Heart left ventricle (tissue), 16 donors: ENCODE results near the gene CD302. TPM values are rescaled to one million over a fixed set of nuclear protein-coding genes. Genes with fewer than 3 reads are reported as not detected.

Experiments
- ATAC-seq, 4 donors: fragments of 200-7000 bp; cut with Tn5 transposase; one replicate each; pipeline ENCODE4 v1.9.1; 2020 to 2022; ENCODE audit warnings: moderate library complexity in 4 of 4, mild to moderate bottlenecking in 3 of 4, moderate number of reproducible peaks in 1 of 4
- DNase-seq, 5 donors: peaks; one replicate each; pipeline ENCODE4 v3.0.0-alpha.2; 2020
- H3K27ac ChIP-seq, 12 donors: fragments of 200-600 bp; sonication (generic) in 4 of 12; one replicate each; pipeline versions ENCODE4 v1.5.0 to v1.8.0; 2016 to 2022; ENCODE audit warnings: mild to moderate bottlenecking in 2 of 12
- H3K27me3 ChIP-seq, 9 donors: fragments of 200-600 bp; sonication (generic) in 2 of 9; one replicate each; pipeline versions ENCODE4 v1.5.1 to v1.8.0; 2016 to 2022; ENCODE audit warnings: mild to moderate bottlenecking in 3 of 9
- H3K36me3 ChIP-seq, 9 donors: fragments of 200-600 bp; sonication (generic) in 2 of 9; one replicate each; pipeline versions ENCODE4 v1.5.0 to v1.8.0; 2018 to 2022; ENCODE audit warnings: mild to moderate bottlenecking in 2 of 9
- H3K4me1 ChIP-seq, 12 donors: fragments of 200-600 bp; sonication (generic) in 4 of 12; one replicate each; pipeline versions ENCODE4 v1.5.0 to v1.8.0; 2016 to 2022; ENCODE audit warnings: mild to moderate bottlenecking in 3 of 12
- H3K4me3 ChIP-seq, 12 donors: fragments of 200-600 bp; sonication (generic) in 4 of 12; one replicate each; pipeline versions ENCODE4 v1.5.0 to v1.8.0; 2017 to 2022; ENCODE audit warnings: mild to moderate bottlenecking in 9 of 12, moderate library complexity in 4 of 12
- H3K9me3 ChIP-seq, 12 donors: fragments of 200-600 bp; sonication (generic) in 4 of 12; one replicate each; pipeline versions ENCODE4 v1.5.0 to v1.8.0; 2016 to 2022; ENCODE audit warnings: mild to moderate bottlenecking in 1 of 12
- POLR2A ChIP-seq, 2 donors: fragments of 450-650 bp; IDR thresholded peaks; one replicate each; pipeline ENCODE4 v1.6.1; 2017; ENCODE audit warnings: antibody characterized with exemption in 2 of 2, mild to moderate bottlenecking in 2 of 2, moderate library complexity in 2 of 2
- WGBS, 4 donors: extraction: QIAGEN DNeasy Blood & Tissue Kit in 2 of 4; methylation state at CpG; one replicate each; pipeline versions ENCODE4 v1.1.5 to v1.1.7; 2013 to 2018; 5-methylcytosine and 5-hydroxymethylcytosine counted together
- intact Hi-C, 10 donors: fragments of 100-400 bp; cut with DNase I; formaldehyde crosslinking; loops; one replicate each; pipeline versions ENCODE4 v1.11.1 to v1.14.2; 2022
- long read RNA-seq, 3 donors: library from polyadenylated mRNA; unstranded; transcript quantifications; one replicate each; pipeline ENCODE4 v2.0.0, GENCODE V29; 2020 to 2021
- polyA plus RNA-seq, 2 donors: library from polyadenylated mRNA; stranded (reverse); fragments of 200-250 nt; gene quantifications; one replicate each; pipeline ENCODE4 v1.2.3, GENCODE V29; 2013
- total RNA-seq, 9 donors: library from RNA; depleted of rRNA in 2 of 9; stranded (reverse); fragments of >200 nt in 2 of 9; fragmentation: NEBNext Ultra II Directional in 3 of 9; extraction: Animal tissue kit (Norgen Biotek cat#: 25700) in 3 of 9; gene quantifications; one replicate each; pipeline versions ENCODE4 v1.1.0 to v1.2.4, GENCODE V29; 2016 to 2023
- TF ChIP-seq, protein P1 (sequence below), 12 donors: fragments of 200-600 bp; sonication (generic) in 4 of 12; IDR thresholded peaks; one replicate each; pipeline versions ENCODE4 v1.5.0 to v1.8.0; 2018 to 2022; ENCODE audit warnings: antibody characterized with exemption in 12 of 12, mild to moderate bottlenecking in 5 of 12
- donor health status: ischemic (EF 13 %, LVEDD 7.1; RV severe dilation, severe dysfunction).
- donor health status: healthy with polysubstance abuse.
- donor health status: DM: no; HTN: yes; CAD: no.
- donor health status: DM: no; HTN: no; CAD: no.
- donor health status: ischemic (EF 25% LVEDD 6.9; RV normal size, moderate dysfunction).
- donor health status: ischemic (EF 25% LVEDD 5.7; RV mildly dilated, moderate dysfunction).
- donor health status: healthy.
- donor health status: DM: yes; HTN: yes; CAD: no.
- donor health status: ischemic (EF 35%, LVEDD 5.7; RV mildly dilated, moderate dysfunction).
- donor health status: nonischemic (EF 11% LVEDD 7.7; RV severe dilation, severe dysfunction).
- donor health status: DM: yes; HTN: yes; CAD: no.
- donor health status: PGD.
- donor health status: ischemic (EF 29% LVEDD 5.4; RV normal size, mild dysfunction).
- donor health status: nonischemic (EF 23%, LVEDD 6.1; RV moderate dilation, normal function).

Gene CD302, protein sequence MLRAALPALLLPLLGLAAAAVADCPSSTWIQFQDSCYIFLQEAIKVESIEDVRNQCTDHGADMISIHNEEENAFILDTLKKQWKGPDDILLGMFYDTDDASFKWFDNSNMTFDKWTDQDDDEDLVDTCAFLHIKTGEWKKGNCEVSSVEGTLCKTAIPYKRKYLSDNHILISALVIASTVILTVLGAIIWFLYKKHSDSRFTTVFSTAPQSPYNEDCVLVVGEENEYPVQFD
- total RNA-seq = 10 to 100 TPM in 7 of 9 donors, 1 to 10 TPM in 2; 9.0 to 24.9 (median 13.7) TPM
- polyA plus RNA-seq = 1 to 10 TPM; 5.2 to 8.3 TPM
- long read RNA-seq, donor 1, partial matches to known transcripts = 1 of 7 reads
- long read RNA-seq, donor 1, other reads (novel, unspliced or antisense) = 2 of 7 reads
- long read RNA-seq, donor 2, transcript CD302-201 (6 exons, 3,741 nt) = major isoform, 8 of 10 reads
- long read RNA-seq, donor 2, partial matches to known transcripts = 0 of 10 reads
- long read RNA-seq, donor 2, other reads (novel, unspliced or antisense) = 1 of 10 reads
- long read RNA-seq, donor 3, transcript CD302-201 (6 exons, 3,741 nt) = major isoform, 5 of 6 reads
- long read RNA-seq, donor 3, partial matches to known transcripts = 0 of 6 reads
- long read RNA-seq, donor 3, other reads (novel, unspliced or antisense) = 1 of 6 reads

DNA sequence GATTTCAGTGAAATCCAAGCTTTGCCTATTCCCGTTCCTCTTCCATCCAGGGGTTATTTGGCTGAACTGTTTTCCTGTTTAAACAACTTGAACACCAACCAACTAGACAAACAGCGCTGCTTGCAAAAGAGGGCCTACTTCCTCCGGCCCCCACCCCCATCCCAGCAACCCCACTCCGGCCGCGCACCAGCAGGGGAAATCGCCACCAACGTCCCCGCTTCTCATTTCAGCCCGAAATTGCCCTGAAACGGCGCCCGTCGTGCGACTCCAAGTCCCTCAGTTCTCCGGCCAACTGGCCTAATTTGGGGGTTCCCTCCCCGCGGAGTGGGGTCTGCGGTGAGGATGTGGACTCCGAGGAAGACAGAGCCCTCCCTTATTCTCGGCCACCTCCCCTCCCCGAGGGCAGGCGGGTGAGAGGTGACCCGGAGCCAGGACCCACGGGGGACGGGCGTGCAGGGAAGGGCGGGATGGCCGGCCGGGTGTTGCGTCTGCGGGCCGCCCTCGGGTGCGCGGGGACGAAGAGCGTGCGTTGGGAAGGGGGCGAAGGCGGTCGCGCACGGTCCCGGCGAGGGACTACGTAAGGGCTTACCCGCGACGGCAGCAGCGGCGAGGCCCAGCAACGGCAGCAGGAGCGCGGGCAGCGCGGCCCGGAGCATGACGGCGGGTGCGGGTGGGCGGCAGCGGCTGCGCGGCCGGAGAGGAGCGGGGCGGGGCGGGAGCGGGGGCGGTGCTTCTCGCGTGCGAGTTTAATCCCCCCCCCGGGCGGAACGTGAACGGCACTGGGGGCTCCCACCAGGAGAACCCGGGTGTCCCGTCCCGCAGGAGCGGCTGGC is at the start of gene CD302:
Gene CD302, minus strand, starts transcription at position 666 of the 833 bp plus-strand sequence. Its CDS starts 10 bp downstream, at position 656.
- peak in 1 of 2 donors; percentile 57 for TF ChIP-seq POLR2A (IDR thresholded peaks at IDR 0.05)
- TF ChIP-seq, protein P1, sequence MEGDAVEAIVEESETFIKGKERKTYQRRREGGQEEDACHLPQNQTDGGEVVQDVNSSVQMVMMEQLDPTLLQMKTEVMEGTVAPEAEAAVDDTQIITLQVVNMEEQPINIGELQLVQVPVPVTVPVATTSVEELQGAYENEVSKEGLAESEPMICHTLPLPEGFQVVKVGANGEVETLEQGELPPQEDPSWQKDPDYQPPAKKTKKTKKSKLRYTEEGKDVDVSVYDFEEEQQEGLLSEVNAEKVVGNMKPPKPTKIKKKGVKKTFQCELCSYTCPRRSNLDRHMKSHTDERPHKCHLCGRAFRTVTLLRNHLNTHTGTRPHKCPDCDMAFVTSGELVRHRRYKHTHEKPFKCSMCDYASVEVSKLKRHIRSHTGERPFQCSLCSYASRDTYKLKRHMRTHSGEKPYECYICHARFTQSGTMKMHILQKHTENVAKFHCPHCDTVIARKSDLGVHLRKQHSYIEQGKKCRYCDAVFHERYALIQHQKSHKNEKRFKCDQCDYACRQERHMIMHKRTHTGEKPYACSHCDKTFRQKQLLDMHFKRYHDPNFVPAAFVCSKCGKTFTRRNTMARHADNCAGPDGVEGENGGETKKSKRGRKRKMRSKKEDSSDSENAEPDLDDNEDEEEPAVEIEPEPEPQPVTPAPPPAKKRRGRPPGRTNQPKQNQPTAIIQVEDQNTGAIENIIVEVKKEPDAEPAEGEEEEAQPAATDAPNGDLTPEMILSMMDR (IDR thresholded peaks at IDR 0.05) = no peak
- Histone ChIP-seq H3K9me3 (no peaks in the 10 kb centered on the region), H3K27ac (peak within 1 kb of the TSS; percentile 58 to 94 (median 77)), H3K4me1 (peaks cover 0 to 61% (median 13%) of the 10 kb centered on the region in 12 donors), H3K36me3 (no peaks in the 10 kb centered on the region), H3K4me3 (peak within 1 kb of the TSS; percentile 62 to 96 (median 80)), H3K27me3 (no peaks in the 10 kb centered on the region)
- DNase-seq (peak; percentile 82 to 90 (median 86)), ATAC-seq (peak; percentile 49 to 92 (median 86))
- intact Hi-C loops = loop anchor here in 3 of 10 donors (5.0 to 10.0 kb wide), 3 partner anchors 40 to 183 kb away; partner anchors contain the start of genes BAZ2B (in 2 of the 3) and MARCHF7 (in 1 of the 3)
- WGBS, 4 donors = 2 to 8% (median 3%) methylated on average over 30 to 82 of the region's 82 CpGs

DNA sequence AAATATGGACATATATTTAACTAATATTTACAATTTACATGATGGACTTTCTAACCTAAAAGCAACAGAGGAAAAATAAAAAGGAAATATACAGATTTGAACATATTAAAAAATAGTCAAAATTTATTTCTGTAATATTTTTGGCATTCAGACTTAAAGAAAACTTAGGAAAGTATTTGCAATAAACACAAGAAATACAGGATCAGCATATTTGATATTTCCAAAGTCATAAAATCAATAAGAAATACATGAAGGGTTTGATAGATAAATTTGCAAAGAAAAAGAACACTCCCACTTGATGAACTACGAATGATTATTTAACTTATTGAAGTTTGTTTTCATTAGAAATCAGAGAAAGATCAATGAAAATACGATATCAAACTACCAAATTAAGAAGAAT is 48.6 kb upstream of the CD302 start:
- no peak overlapping the region for H3K4me3 ChIP-seq
- WGBS, 4 donors = 45 to 66% (median 46%) methylated on average over 2 of the region's 2 CpGs
- no peak for DNase-seq
- intact Hi-C loops = no loop called here
- H3K27me3 ChIP-seq = no peaks in the 10 kb centered on the region
- peaks cover 0 to 3% (median 0%) of the 10 kb centered on the region in 9 donors for H3K36me3 ChIP-seq
- no peak for ATAC-seq
- H3K9me3 ChIP-seq = no peaks in the 10 kb centered on the region
- H3K27ac ChIP-seq = no peak overlapping the region
- peaks cover 0 to 4% (median 0%) of the 10 kb centered on the region in 12 donors for H3K4me1 ChIP-seq
- TF ChIP-seq, protein P1 (IDR thresholded peaks at IDR 0.05) = no peak

DNA sequence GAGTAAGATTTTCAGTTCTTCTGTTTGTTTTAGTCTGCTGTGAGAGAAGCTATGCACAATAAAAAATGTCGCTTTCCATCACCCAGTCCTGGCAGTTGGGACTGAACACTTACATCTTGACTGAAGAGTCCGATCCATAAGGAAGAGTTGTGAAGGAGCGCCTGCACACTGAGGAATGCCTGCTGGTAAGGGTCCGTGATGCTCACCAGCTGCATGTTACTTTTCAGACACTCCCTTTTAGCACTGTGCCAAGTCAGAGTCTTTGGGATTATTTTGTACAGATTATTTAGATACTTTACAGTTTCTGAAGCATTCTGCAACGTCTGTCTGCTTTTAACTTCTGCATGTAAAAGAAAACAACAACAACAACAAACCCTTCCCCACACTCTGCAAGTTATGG is 42.6 kb upstream of the CD302 start:
- DNase-seq = no peak
- Histone ChIP-seq H3K4me1 (no peaks in the 10 kb centered on the region), H3K27ac (no peak overlapping the region), H3K9me3 (peaks cover 0 to 9% (median 0%) of the 10 kb centered on the region in 12 donors), H3K36me3 (peaks cover 0 to 9% (median 0%) of the 10 kb centered on the region in 9 donors), H3K4me3 (no peak overlapping the region), H3K27me3 (no peaks in the 10 kb centered on the region)
- WGBS, 4 donors = 74 to 88% (median 79%) methylated on average over 5 of the region's 5 CpGs
- no peak for ATAC-seq
- intact Hi-C loops = no loop called here
- TF ChIP-seq POLR2A (IDR thresholded peaks at IDR 0.05) = no peak
- TF ChIP-seq, protein P1 (IDR thresholded peaks at IDR 0.05) = no peak
